Caki2 (cell line): ENCODE measurements around the gene NME1. TPM values are rescaled to one million over a fixed set of nuclear protein-coding genes. Genes with fewer than 3 reads are reported as not detected.
"Not testable (repeated sequence)": the region's sequence is repeated elsewhere in the genome, so short reads cannot be mapped to it uniquely, and the experiment has no call there.

Experiments used
- DNase-seq: peaks from one replicate; pipeline ENCODE4 v3.0.0-alpha.2; 2015; ENCODE audit warnings: low read depth
- in situ Hi-C: cut with HindIII; loops from 2 replicates; pipeline ENCODE4 v1.10.0; 2016; ENCODE audit warnings: low sequenced_read_pairs, low pct_unique_long_range_greater_than_20kb, mixed read lengths
- total RNA-seq: library from RNA; depleted of rRNA; stranded (reverse); fragments of >200 nt; shearing (Covaris generic); gene quantifications from 2 replicates; pipeline ENCODE4 v1.2.3, GENCODE V29; 2014; ENCODE audit warnings: low replicate concordance; rRNA removed

The NME1 gene
- total RNA-seq, 1 experiment from 2014 or later: 280 TPM

DNA sequence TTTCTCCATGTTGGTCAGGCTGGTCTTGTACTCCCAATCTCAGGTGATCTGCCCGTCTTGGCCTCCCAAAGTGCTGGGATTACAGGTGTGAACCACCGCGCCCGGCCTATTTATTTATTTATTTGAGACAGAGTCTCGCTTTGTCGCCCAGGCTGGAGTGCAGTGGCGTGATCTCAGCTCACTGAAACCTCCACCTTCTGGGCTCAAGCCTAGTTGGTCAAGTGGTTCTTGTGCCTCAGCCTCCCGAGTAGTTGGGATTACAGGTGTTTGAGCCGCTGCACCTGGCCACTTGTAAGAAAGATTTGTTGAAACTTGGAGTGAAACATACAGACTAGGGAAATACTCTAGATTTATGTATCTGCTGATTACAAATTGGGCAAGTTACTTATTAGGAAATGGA lies 18.7 kb downstream of the NME1 start:
- in situ Hi-C loops, DNase-seq: not testable (repeated sequence)

DNA sequence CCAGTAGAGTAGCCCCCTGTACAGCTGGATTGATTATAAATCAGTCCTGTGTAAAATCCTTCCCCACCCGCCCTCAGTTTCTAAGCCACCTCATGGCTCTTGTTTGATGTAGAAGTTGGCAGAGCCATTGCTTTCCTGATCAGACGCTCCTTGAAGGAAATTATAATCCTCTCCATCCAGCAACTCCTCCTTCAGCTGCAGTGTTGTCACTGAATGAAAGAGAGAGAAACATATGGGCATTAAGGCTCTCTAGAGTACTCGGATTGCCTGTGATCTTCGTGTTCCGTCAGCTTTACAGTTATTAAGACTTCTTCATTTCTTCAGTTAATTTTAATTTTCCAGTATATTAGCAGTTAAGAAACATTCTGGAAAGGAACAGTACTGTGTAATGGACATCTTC lies 27.1 kb downstream of the NME1 start:
- no peak for DNase-seq
- in situ Hi-C loops: no loop called here

DNA sequence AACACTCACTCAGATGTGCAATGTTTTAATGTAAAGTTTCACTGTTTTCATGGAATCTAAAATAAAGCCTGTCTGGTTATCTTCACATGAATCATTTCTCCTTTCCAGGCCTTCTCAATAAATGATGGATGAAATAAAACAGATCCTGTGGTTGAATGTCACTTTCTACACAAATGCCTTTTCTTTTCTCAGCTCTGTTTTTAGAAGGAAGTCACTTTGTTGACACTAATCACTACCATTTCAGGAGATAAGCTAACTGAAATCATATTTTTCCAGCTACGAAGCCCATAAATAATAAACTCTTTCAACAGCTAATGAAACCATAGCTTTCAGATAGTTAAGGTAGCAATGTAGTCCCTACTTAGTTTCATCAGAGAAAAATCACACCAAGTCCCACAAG lies 30.8 kb downstream of the NME1 start:
- in situ Hi-C loops: no loop called here
- no peak for DNase-seq

DNA sequence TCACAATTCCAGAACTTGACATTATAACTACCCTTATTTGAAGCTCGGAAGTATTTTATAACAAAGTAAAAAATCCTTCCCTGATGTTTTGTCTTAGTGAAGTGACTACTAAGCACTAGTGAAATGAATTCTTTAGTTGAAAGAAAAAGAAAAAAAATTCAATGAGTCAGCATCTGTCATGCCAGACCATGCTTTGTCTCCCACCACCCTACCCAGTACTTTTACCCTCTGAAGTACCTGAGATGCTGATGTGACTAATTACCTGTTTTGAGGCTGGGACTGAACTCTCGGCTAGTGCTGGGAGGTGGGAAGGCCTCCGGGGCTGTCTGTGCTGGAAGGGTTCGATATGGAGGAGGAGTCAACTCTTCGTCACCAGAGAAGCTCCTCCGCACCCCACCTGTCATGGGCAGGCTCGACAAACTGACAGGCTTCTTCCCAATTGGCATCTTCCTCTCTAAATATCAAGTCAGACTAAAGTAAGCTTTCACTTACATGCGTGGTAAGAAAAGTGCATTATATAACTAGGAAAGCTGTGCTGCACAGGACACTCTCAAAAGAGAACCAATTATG lies 32.5 kb downstream of the NME1 start:
- no peak for DNase-seq
- in situ Hi-C loops: no loop called here

DNA sequence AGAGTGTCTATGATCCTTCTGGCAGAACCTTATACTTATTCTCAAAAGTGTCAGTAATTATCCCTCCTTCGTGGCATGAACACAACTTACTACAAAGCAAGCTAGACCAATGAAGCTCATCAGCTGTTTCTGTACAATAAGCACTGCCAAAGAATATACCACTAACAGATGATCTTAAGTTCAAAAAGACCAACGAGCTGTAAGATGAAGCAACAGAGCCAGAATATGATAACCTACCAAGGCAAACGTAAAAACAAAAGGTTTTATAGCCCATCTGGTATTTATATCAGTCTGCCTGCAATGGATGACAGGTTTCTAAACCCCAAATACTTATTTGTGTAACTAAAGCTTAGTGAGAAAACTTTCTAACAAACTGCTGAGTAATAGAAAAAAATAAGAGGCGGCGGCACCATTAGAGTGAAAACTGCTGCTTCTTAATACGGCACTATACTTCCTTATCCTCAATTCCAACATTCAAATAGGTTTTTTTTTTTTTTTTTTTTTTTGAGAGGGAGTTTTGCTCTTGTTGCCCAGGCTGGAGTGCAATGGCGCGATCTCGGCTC lies 35.0 kb downstream of the NME1 start:
- in situ Hi-C loops: no loop called here
- DNase-seq: no peak

DNA sequence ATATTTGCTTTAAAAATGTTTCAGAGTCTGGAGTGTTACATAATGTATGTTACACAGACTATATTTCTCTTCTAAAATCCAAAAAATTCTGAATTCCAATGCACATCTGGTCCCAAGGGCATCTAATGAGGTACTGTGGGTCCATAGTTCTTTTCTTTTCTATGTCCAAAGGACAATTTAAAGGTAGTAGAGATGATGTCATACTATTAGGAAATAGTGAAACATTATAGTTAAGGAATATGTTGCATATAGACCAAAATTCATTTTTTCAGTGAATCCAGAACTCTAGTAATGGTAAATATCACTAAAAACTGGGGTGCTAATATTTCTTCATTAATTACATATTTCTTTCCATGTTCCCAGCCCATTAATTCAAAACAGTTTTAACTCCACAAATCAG lies 35.8 kb downstream of the NME1 start:
- DNase-seq: no peak
- in situ Hi-C loops: no loop called here

DNA sequence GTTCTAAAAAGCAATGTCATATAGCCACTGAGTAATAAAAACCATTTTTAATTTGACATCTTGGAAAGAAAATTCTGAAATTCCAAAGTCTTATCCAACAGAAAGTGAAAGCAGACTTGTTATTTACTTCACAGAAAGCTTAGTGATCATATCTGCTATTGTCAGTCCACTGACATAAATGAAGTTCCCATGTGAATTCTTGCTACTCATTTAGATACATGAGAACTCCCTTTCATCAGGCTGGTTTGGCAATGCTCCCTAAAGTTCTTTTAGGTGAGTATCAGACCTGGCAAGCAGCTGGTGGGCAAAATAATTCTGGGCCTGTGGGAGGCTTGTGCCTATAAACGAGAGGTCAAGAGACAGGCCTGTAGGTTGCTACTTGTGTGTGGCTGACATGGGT lies 36.3 kb downstream of the NME1 start:
- no peak for DNase-seq
- in situ Hi-C loops: no loop called here

DNA sequence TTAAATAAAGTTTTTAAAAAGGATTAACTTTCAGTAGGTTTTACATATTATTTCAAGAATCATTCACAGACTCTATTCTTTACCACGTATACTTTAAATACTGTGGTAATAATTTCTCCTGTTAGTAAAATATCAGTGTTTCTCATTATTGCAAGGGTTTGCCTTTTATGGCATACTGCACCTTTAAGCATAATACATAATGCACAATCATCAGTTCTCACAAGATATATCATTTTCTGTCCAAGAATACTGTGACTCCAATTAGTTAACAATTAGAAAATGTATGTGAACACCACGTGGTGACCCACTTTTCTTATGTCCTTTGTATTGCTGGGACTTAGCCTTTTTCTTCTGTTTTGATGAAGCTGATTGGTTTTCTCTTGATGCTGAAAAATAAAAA lies 38.5 kb downstream of the NME1 start:
- no peak for DNase-seq
- in situ Hi-C loops: no loop called here

DNA sequence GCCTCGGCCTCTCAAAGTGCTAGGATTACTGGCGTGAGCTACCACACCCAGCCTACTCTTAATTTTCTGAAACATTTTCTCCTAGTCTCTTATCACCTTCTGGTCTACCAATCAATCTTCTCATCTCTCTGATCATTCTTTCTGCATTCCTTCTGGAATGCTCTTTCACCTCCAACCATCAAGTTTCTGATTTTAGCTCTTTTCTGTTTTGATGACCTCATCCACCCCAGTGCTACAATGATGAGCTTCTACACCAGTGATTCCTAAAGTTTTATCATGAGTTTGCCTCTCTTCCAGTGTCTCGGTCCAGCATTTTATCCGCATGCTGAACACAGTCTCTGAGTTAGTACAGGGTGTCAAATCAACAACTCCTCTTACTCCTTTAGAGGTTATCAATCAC lies 44.4 kb downstream of the NME1 start:
- in situ Hi-C loops: no loop called here

DNA sequence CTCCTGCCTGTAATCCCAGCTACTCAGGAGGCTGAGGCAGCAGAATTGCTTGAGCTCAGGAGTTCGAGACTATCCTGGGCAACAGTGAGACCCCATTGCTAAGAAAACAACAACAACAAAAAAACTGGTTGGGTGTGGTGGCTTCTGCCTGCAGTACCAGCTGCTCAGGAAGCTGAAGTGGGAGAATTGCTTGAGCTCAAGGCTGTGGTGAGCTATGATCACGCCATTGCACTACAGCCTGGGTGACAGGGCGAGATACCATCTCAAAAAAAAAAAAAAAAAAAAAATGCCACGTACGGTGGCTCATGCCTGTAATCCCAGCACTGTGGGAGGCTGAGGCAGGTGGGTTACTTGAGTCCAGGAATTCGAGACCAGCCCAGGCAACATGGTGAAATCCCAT lies 46.9 kb downstream of the NME1 start:
- DNase-seq: no peak
- in situ Hi-C loops: no loop called here

More for the DNA sequence above, 44.4 kb downstream of the NME1 start:
- no peak for DNase-seq

DNA sequence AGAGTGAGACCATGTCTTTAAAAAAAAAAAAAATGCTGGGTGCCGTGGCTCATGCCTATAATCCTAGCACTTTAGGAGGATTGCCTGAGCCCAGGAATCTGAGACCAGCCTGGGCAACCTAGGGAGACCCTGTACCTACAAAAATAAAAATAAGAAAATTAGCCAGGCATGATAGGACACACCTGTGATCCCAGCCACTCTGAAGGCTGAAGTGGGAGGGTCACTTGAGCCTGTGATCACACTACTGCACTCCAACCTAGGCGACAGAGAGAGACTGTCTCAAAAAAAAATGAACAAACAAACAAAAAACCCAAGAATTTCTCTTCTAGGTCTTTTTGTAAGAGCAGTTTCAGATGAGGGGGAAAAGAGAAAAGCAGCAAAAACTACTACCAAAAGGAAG lies 47.5 kb downstream of the NME1 start:
- DNase-seq: no peak
- in situ Hi-C loops: no loop called here

DNA sequence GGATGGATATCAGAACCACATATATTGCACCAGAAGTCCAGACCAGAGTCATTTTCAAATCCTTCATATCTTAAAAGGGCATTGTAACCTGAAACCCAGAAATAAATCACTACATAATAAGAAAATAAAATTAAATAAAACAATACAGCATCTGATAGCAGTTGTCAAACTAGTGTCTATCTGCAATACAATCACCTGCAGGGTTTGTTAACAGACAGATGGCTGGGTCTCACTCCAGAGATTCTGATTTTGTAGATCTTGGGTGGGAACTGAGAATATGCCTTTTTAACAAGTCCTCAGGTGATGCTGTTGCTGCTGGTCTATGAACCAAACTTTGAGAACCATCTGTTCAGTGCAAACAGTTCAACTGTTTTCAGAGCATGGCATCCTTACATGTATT lies 50.5 kb downstream of the NME1 start:
- in situ Hi-C loops: no loop called here
- no peak for DNase-seq

Other genes starting within 250 kb of the NME1 start
- 78.0 and 97.9 TPM in 2 replicates for gene SPAG9, start 32.7 kb upstream of the NME1 start, total RNA-seq
- 867 and 999 TPM in 2 replicates for gene NME2, start 12.9 kb downstream of the NME1 start, total RNA-seq
- gene MBTD1, start 106.5 kb downstream of the NME1 start, total RNA-seq: 3.9 and 12.0 TPM in 2 replicates
- 120 and 128 TPM in 2 replicates for gene UTP18, start 107.0 kb downstream of the NME1 start, total RNA-seq